SK-N-SH (cell line): Measurements from ENCODE around the gene CYLD. TPM values are rescaled to one million over a fixed set of nuclear protein-coding genes. Genes with fewer than 3 reads are reported as not detected.

ENCODE experiments used
- CTCF ChIA-PET: fragments of 300-600, 350-600 bp; formaldehyde crosslinking; extraction: SDS; loops from one replicate; lab custom pipeline; 2021; lab: Yijun Ruan, JAX
- POLR2A ChIA-PET: fragments of 350-600 bp; sonication (Branson Sonifier 250); formaldehyde crosslinking; extraction: SDS; loops from one replicate; lab custom pipeline; 2020; ENCODE audit warnings: antibody characterized with exemption, inconsistent platforms; lab: Yijun Ruan, JAX
- DNase-seq: peaks from one replicate; pipeline ENCODE4 v3.0.0; 2012
- H2AFZ ChIP-seq: fragments of 200-600 bp; sonication (generic); 2 replicates; pipeline ENCODE4 v1.8.1; 2016; ENCODE audit warnings: antibody characterized with exemption, mild to moderate bottlenecking, low read depth
- H3F3A ChIP-seq: fragments of 200-600 bp; sonication (generic); replicated peaks from 2 replicates; pipeline ENCODE3; 2016; ENCODE audit warnings: antibody characterized with exemption, mild to moderate bottlenecking; ENCODE audit not compliant: insufficient read depth
- H3K27ac ChIP-seq, 2 experiments: fragments of 200-500 bp in 1 of 2; fragments of 200-600 bp in 1 of 2; sonication (Bioruptor generic) in 1 of 2; sonication (generic), shearing (Covaris generic) in 1 of 2; 2 replicates each; pipeline versions ENCODE4 v1.5.1 to v1.6.1; 2014 to 2016; ENCODE audit warnings: low read depth in 2 of 2, inconsistent platforms in 1 of 2, low read length in 1 of 2, mild to moderate bottlenecking in 1 of 2, mixed read lengths in 1 of 2
- H3K27me3 ChIP-seq: fragments of 200-600 bp; sonication (generic), shearing (Covaris generic); 2 replicates; pipeline ENCODE4 v1.6.1; 2016; ENCODE audit warnings: mixed run types; ENCODE audit not compliant: insufficient read depth
- H3K36me3 ChIP-seq, 2 experiments: fragments of 200-500 bp in 1 of 2; fragments of 200-600 bp in 1 of 2; sonication (Bioruptor generic) in 1 of 2; sonication (generic) in 1 of 2; replicated peaks in 1 of 2; 2 replicates each; pipeline versions ENCODE3 to v1.5.1; 2014 to 2016; ENCODE audit warnings: low read length in 1 of 2, mild to moderate bottlenecking in 1 of 2; ENCODE audit not compliant: insufficient read depth in 2 of 2, control insufficient read depth in 1 of 2
- H3K4me1 ChIP-seq, 2 experiments: fragments of 200-500 bp in 1 of 2; fragments of 200-600 bp in 1 of 2; sonication (Bioruptor generic) in 1 of 2; sonication (generic), shearing (Covaris generic) in 1 of 2; 2 replicates each; pipeline versions ENCODE4 v1.5.1 to v1.6.1; 2014 to 2016; ENCODE audit warnings: low read depth in 1 of 2, low read length in 1 of 2, mixed run types in 1 of 2; ENCODE audit not compliant: insufficient read depth in 2 of 2, control insufficient read depth in 1 of 2
- H3K4me2 ChIP-seq: fragments of 200-600 bp; sonication (generic), shearing (Covaris generic); 2 replicates; pipeline ENCODE4 v1.6.1; 2017; ENCODE audit warnings: mixed run types
- H3K4me3 ChIP-seq, 2 experiments: fragments of 200-500 bp in 1 of 2; fragments of 200-600 bp in 1 of 2; sonication (Bioruptor generic) in 1 of 2; sonication (generic), shearing (Covaris generic) in 1 of 2; 2 replicates each; pipeline versions ENCODE4 v1.5.1 to v1.8.1; 2014 to 2016; ENCODE audit warnings: low read depth in 2 of 2, inconsistent platforms in 1 of 2, low read length in 1 of 2, mild to moderate bottlenecking in 1 of 2, mixed read lengths in 1 of 2, moderate library complexity in 1 of 2
- H3K79me2 ChIP-seq: fragments of 200-600 bp; sonication (generic); 2 replicates; pipeline ENCODE4 v1.8.1; 2017; ENCODE audit warnings: mild to moderate bottlenecking; ENCODE audit not compliant: insufficient read depth
- H3K9ac ChIP-seq: fragments of 200-600 bp; sonication (generic); 2 replicates; pipeline ENCODE4 v1.6.1; 2017; ENCODE audit warnings: mixed run types
- H3K9me2 ChIP-seq: fragments of 200-600 bp; sonication (generic); 2 replicates; pipeline ENCODE4 v1.6.1; 2017; ENCODE audit warnings: mixed run types
- H3K9me3 ChIP-seq: fragments of 200-600 bp; sonication (generic); 2 replicates; pipeline ENCODE4 v1.6.1; 2017; ENCODE audit warnings: mixed run types, mild to moderate bottlenecking, moderate library complexity
- H4K20me1 ChIP-seq: fragments of 200-600 bp; sonication (generic); 2 replicates; pipeline ENCODE4 v1.6.1; 2017; ENCODE audit warnings: mild to moderate bottlenecking, mixed run types; ENCODE audit not compliant: insufficient read depth
- CTCF ChIP-seq: fragments of 200-600 bp; sonication (generic); IDR thresholded peaks from 2 replicates; pipeline ENCODE4 v1.6.1; 2017; ENCODE audit warnings: antibody characterized with exemption, mild to moderate bottlenecking, moderate library complexity
- ELF1 ChIP-seq: IDR thresholded peaks from 2 replicates; pipeline ENCODE4 v1.4.0; 2012
- FOXJ3 ChIP-seq: sonication (generic); formaldehyde crosslinking; IDR thresholded peaks from 2 replicates; pipeline ENCODE4 v1.5.1; 2020; ENCODE audit warnings: mild to moderate bottlenecking, missing genetic modification reagents
- FOXM1 ChIP-seq: IDR thresholded peaks from 2 replicates; pipeline ENCODE4 v1.4.0; 2012; ENCODE audit warnings: low read depth, mild to moderate bottlenecking
- GABPA ChIP-seq: IDR thresholded peaks from 2 replicates; pipeline ENCODE4 v1.4.0; 2012; ENCODE audit warnings: low read depth, mild to moderate bottlenecking
- JUND ChIP-seq: IDR thresholded peaks from 2 replicates; pipeline ENCODE4 v1.4.0; 2012
- NRF1 ChIP-seq: IDR thresholded peaks from 2 replicates; pipeline ENCODE4 v1.6.1; 2012; ENCODE audit warnings: low read depth, mild to moderate bottlenecking, low read length
- PBX3 ChIP-seq: IDR thresholded peaks from 2 replicates; pipeline ENCODE4; 2012
- RAD21 ChIP-seq: IDR thresholded peaks from 2 replicates; pipeline ENCODE4 v1.6.1; 2012; ENCODE audit warnings: mild to moderate bottlenecking, low read length
- RCOR1 ChIP-seq: fragments of 150-350 bp; IDR thresholded peaks from 2 replicates; pipeline ENCODE4 v1.6.1; 2017; ENCODE audit warnings: antibody characterized with exemption, low read length
- RFX5 ChIP-seq: IDR thresholded peaks from 2 replicates; pipeline ENCODE4 v1.6.1; 2012; ENCODE audit warnings: mild to moderate bottlenecking, improper control_type of control experiment, low read length
- SIN3A ChIP-seq: IDR thresholded peaks from 2 replicates; pipeline ENCODE4 v1.6.1; 2012; ENCODE audit warnings: low read depth, mild to moderate bottlenecking, low read length, moderate library complexity, borderline replicate concordance
- SMC3 ChIP-seq: IDR thresholded peaks from 2 replicates; pipeline ENCODE4 v1.6.1; 2012; ENCODE audit warnings: low read depth, low read length, improper control_type of control experiment
- TAF1 ChIP-seq: IDR thresholded peaks from 2 replicates; pipeline ENCODE4 v1.6.1; 2012; ENCODE audit warnings: low read depth, mild to moderate bottlenecking, low read length, moderate library complexity, borderline replicate concordance
- TEAD4 ChIP-seq: IDR thresholded peaks from 2 replicates; pipeline ENCODE4 v1.4.0; 2012; ENCODE audit warnings: mild to moderate bottlenecking, borderline replicate concordance; ENCODE audit not compliant: insufficient read depth
- USF2 ChIP-seq: fragments of 150-350 bp; IDR thresholded peaks from 2 replicates; pipeline ENCODE4 v1.6.1; 2017; ENCODE audit warnings: antibody characterized with exemption, low read length, low read depth, borderline replicate concordance
- ZBTB33 ChIP-seq: IDR thresholded peaks from 2 replicates; pipeline ENCODE4 v1.4.0; 2012; ENCODE audit warnings: low read depth, borderline replicate concordance
- WGBS: methylation state at CpG from one replicate; pipeline ENCODE4 v1.1.6; 2017; ENCODE audit warnings: low lambda C conversion rate; 5-methylcytosine and 5-hydroxymethylcytosine counted together
- polyA plus RNA-seq, 3 experiments: library from polyadenylated mRNA; depleted of rRNA; stranded (reverse); fragments of >200 nt; gene quantifications; 2 replicates each; pipeline ENCODE4 v1.2.3, GENCODE V29; 2012
- TF ChIP-seq, protein P1 (sequence below): IDR thresholded peaks from 2 replicates; pipeline ENCODE4 v1.4.0; 2012; ENCODE audit warnings: low read depth, borderline replicate concordance

The CYLD gene
- polyA plus RNA-seq, 1 of the 3 experiments (the other 2 are of a cell fraction), result 6.5 TPM

- DNase-seq, result no peak
- Histone ChIP-seq H2AFZ (no peak overlapping the region), H4K20me1 (no peaks in the 10 kb centered on the region), H3K4me3 (no peak overlapping the region), H3K27me3 (no peaks in the 10 kb centered on the region), H3K9me3 (no peaks in the 10 kb centered on the region), H3K9me2 (no peaks in the 10 kb centered on the region), H3K27ac (no peak overlapping the region), H3K4me2 (no peak overlapping the region), H3F3A (no peaks in the 10 kb centered on the region), H3K36me3 (peaks cover 3 to 27% of the 10 kb centered on the region in 2 experiments), H3K79me2 (no peaks in the 10 kb centered on the region), H3K4me1 (peaks cover 0 to 2% of the 10 kb centered on the region in 2 experiments; a peak in 1 of 4 replicates), H3K9ac (no peak overlapping the region)
- ChIA-PET POLR2A (no interaction called here), CTCF (interaction anchor here (0.8 kb wide), 1 partner anchor 16 kb away, joined by 3 read pairs; no protein-coding TSS in a partner anchor)
- 97% methylated on average over 4 of the region's 4 CpGs for WGBS
- TF ChIP-seq FOXJ3 (no peak), JUND (no peak), SMC3 (no peak), ELF1 (no peak), FOXM1 (no peak), TAF1 (no peak), RAD21 (no peak)
- TF ChIP-seq, protein P1, sequence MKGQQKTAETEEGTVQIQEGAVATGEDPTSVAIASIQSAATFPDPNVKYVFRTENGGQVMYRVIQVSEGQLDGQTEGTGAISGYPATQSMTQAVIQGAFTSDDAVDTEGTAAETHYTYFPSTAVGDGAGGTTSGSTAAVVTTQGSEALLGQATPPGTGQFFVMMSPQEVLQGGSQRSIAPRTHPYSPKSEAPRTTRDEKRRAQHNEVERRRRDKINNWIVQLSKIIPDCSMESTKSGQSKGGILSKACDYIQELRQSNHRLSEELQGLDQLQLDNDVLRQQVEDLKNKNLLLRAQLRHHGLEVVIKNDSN, result no peak
Observed at GRCh38 chr16:50800074-50800473, 58.2 kb downstream of the CYLD start.

DNA sequence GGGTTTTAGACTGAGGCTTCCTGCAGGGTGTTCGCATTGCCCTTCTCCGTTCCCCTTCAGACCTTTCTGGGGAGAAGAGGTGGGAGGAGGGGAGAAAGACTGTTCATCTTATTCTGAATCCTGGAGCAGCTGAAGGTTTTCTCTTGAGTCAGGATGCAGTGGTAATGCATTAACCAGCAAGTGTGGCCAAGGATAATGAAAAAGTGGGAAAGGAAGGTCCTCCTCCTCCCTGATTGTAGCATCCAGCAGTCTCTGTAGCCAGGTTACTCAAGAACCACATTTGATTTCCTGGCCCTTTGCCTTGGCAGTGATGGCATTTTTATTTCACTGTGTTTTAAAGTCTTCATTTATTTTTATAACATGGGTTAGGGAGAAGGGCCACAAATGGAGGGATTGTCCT is 59.1 kb downstream of the CYLD start:
- ChIA-PET CTCF (interaction anchor here (7.6 kb wide), 1 partner anchor 130 kb away, joined by 168 read pairs; no protein-coding TSS in a partner anchor), POLR2A (no interaction called here)
- H2AFZ ChIP-seq, result no peak overlapping the region
- H4K20me1 ChIP-seq, result no peaks in the 10 kb centered on the region
- no peaks in the 10 kb centered on the region for H3K79me2 ChIP-seq
- H3K27me3 ChIP-seq, result no peaks in the 10 kb centered on the region
- WGBS, result 94% methylated on average over 2 of the region's 2 CpGs
- no peak overlapping the region for H3K27ac ChIP-seq
- peaks cover 0 to 4% of the 10 kb centered on the region in 2 experiments; a peak in 1 of 4 replicates for H3K4me1 ChIP-seq
- H3K4me3 ChIP-seq, result no peak overlapping the region
- DNase-seq, result no peak
- H3K9ac ChIP-seq, result no peak overlapping the region
- H3K36me3 ChIP-seq, result peaks cover 0 to 18% of the 10 kb centered on the region in 2 experiments
- H3K4me2 ChIP-seq, result no peak overlapping the region
- H3F3A ChIP-seq, result no peaks in the 10 kb centered on the region
- H3K9me2 ChIP-seq, result no peaks in the 10 kb centered on the region
- no peaks in the 10 kb centered on the region for H3K9me3 ChIP-seq
- TF ChIP-seq ZBTB33 (no peak), FOXJ3 (no peak), CTCF (no peak), TEAD4 (no peak), RCOR1 (no peak), GABPA (no peak), NRF1 (no peak), FOXM1 (no peak), PBX3 (no peak), USF2 (no peak), RFX5 (no peak), SIN3A (no peak)
- TF ChIP-seq, protein P1, result no peak
